GM19351 (cell line): Measurements from ENCODE around the gene XRN2.
"Not testable (repeated sequence)": the region's sequence is repeated elsewhere in the genome, so short reads cannot be mapped to it uniquely, and the experiment has no call there.

Experiments used
- ATAC-seq: cut with Tn5 transposase; IDR thresholded peaks from one replicate; pipeline ENCODE4 v1.9.1; 2021; ENCODE audit warnings: mild to moderate bottlenecking, moderate library complexity; ENCODE audit not compliant: unreplicated experiment

The XRN2 gene

GRCh38 chr20:21413996-21414395, 110.9 kb downstream of the XRN2 start:
- ATAC-seq = not testable (repeated sequence)

GRCh38 chr20:21419147-21419546, 116.0 kb downstream of the XRN2 start:
- not testable (repeated sequence) for ATAC-seq

- ATAC-seq = no peak
Measured at GRCh38 chr20:21421601-21422236, 118.6 kb downstream of the XRN2 start.

- ATAC-seq = not testable (repeated sequence)
Measured at GRCh38 chr20:21423712-21424111, 120.6 kb downstream of the XRN2 start.

- no peak for ATAC-seq
Measured at GRCh38 chr20:21424846-21425245, 121.7 kb downstream of the XRN2 start.

- ATAC-seq = no peak
Measured at GRCh38 chr20:21430020-21430419, 126.9 kb downstream of the XRN2 start.

GRCh38 chr20:21432911-21433310, 129.8 kb downstream of the XRN2 start:
- no peak for ATAC-seq

GRCh38 chr20:21433329-21433890, 130.3 kb downstream of the XRN2 start:
- ATAC-seq = no peak

GRCh38 chr20:21435576-21435975, 132.4 kb downstream of the XRN2 start:
- no peak for ATAC-seq

- no peak for ATAC-seq
Measured at GRCh38 chr20:21436205-21436604, 133.1 kb downstream of the XRN2 start.

GRCh38 chr20:21437248-21437647, 134.1 kb downstream of the XRN2 start:
- ATAC-seq = no peak

- ATAC-seq = no peak
Measured at GRCh38 chr20:21437816-21438215, 134.7 kb downstream of the XRN2 start.
